A549 (cell line): ENCODE data around the gene TMTC2. TPM values are rescaled to one million over a fixed set of nuclear protein-coding genes. Genes with fewer than 3 reads are reported as not detected.

Experiments used
- ATAC-seq, 2 experiments: fragments of 200-7000 bp in 1 of 2; fragments of >200 bp in 1 of 2; cut with Nextera tagmentation in 1 of 2; cut with Tn5 transposase in 1 of 2; 3 replicates each; pipeline versions ENCODE4 v1.8.0 to v1.9.1; 2018 to 2020; ENCODE audit warnings: mild to moderate bottlenecking in 1 of 2, moderate library complexity in 1 of 2
- CTCF ChIA-PET: fragments of 300-600 bp; sonication (Branson Sonifier 250); formaldehyde crosslinking; extraction: SDS; loops from one replicate; lab custom pipeline; 2021; ENCODE audit warnings: antibody characterized with exemption, inconsistent platforms; lab: Yijun Ruan, JAX
- POLR2A ChIA-PET: fragments of 350-600 bp; formaldehyde crosslinking; extraction: SDS; loops from one replicate; lab custom pipeline; 2021; ENCODE audit warnings: antibody characterized with exemption, inconsistent platforms; lab: Yijun Ruan, JAX
- DNase-seq, 2 experiments: peaks; one replicate each; pipeline versions ENCODE4 v3.0.0 to v3.0.0-alpha.2; 2011 to 2016; ENCODE audit warnings: low read depth in 1 of 2, low spot score in 1 of 2
- FAIRE-seq: peaks from 2 replicates; lab custom pipeline; 2011; peaks lifted over from hg19 to GRCh38; lab: Jason Lieb, UNC
- H3K27ac ChIP-seq, 2 experiments: fragments of >200 bp; sonication (Bioruptor Twin); formaldehyde crosslinking; 3 replicates each; pipeline ENCODE4 v1.5.1; 2016 to 2017
- H3K4me1 ChIP-seq: fragments of >200 bp; sonication (Bioruptor Twin); formaldehyde crosslinking; 3 replicates; pipeline ENCODE4 v1.6.1; 2016
- H3K4me2 ChIP-seq: fragments of >200 bp; sonication (Bioruptor Twin); formaldehyde crosslinking; 3 replicates; pipeline ENCODE4 v1.6.1; 2016
- H3K4me3 ChIP-seq: fragments of >200 bp; sonication (Bioruptor Twin); formaldehyde crosslinking; 3 replicates; pipeline ENCODE4 v1.5.1; 2016
- H3K9me3 ChIP-seq: fragments of >200 bp; sonication (Bioruptor Twin); formaldehyde crosslinking; 3 replicates; pipeline ENCODE4 v1.6.1; 2016
- CBX2 ChIP-seq: fragments of 200-600 bp; sonication (generic); IDR thresholded peaks from 2 replicates; pipeline ENCODE4 v1.6.1; 2016; ENCODE audit warnings: low read depth, mild to moderate bottlenecking, borderline replicate concordance
- CHD4 ChIP-seq: fragments of 200-600 bp; sonication (generic); IDR thresholded peaks from 2 replicates; pipeline ENCODE4 v1.6.1; 2016; ENCODE audit warnings: antibody characterized with exemption, mild to moderate bottlenecking, borderline replicate concordance
- ESRRA ChIP-seq: fragments of 150-350 bp; IDR thresholded peaks from 2 replicates; pipeline ENCODE4 v1.6.1; 2014; ENCODE audit warnings: mild to moderate bottlenecking, low read length, borderline replicate concordance
- GATA3 ChIP-seq: IDR thresholded peaks from 2 replicates; pipeline ENCODE4 v1.6.1; 2012; ENCODE audit warnings: borderline replicate concordance
- JUN ChIP-seq, 2 experiments: fragments of >200 bp; sonication (Bioruptor Twin); formaldehyde crosslinking; IDR thresholded peaks; 2 replicates in 1 of 2; 3 replicates in 1 of 2; pipeline ENCODE4 v1.6.1; 2016 to 2017
- KDM5A ChIP-seq: fragments of 200-600 bp; sonication (generic); IDR thresholded peaks from 2 replicates; pipeline ENCODE4 v1.6.1; 2016; ENCODE audit warnings: antibody characterized with exemption, mild to moderate bottlenecking
- POLR2A ChIP-seq: IDR thresholded peaks from 2 replicates; pipeline ENCODE4 v1.6.1; 2012; ENCODE audit warnings: mild to moderate bottlenecking, low read length
- POLR2AphosphoS2 ChIP-seq: conservative IDR thresholded peaks from 2 replicates; pipeline ENCODE4 v1.6.1; 2012; ENCODE audit warnings: low read length, improper control_type of control experiment, inconsistent platforms
- RAD21 ChIP-seq, 2 experiments: fragments of >200 bp in 1 of 2; sonication (Bioruptor Twin) in 1 of 2; formaldehyde crosslinking in 1 of 2; IDR thresholded peaks in 1 of 2; conservative IDR thresholded peaks in 1 of 2; 2 replicates in 1 of 2; 3 replicates in 1 of 2; pipeline ENCODE4 v1.6.1; 2012 to 2018; ENCODE audit warnings: inconsistent platforms in 1 of 2
- RFX5 ChIP-seq: fragments of 450-650 bp; IDR thresholded peaks from 2 replicates; pipeline ENCODE4 v1.7.1; 2014; ENCODE audit warnings: antibody characterized with exemption, mild to moderate bottlenecking, moderate library complexity
- RNF2 ChIP-seq: fragments of 200-600 bp; sonication (generic); IDR thresholded peaks from 2 replicates; pipeline ENCODE4 v1.6.1; 2016; ENCODE audit warnings: low read depth, mild to moderate bottlenecking, antibody characterized with exemption, moderate library complexity, borderline replicate concordance
- SMC3 ChIP-seq: fragments of >200 bp; sonication (Bioruptor Twin); formaldehyde crosslinking; IDR thresholded peaks from 3 replicates; pipeline ENCODE4 v1.6.1; 2018; ENCODE audit warnings: inconsistent platforms
- TFCP2L1 ChIP-seq: fragments of 250-450 bp; sonication (Bioruptor Pico); IDR thresholded peaks from 2 replicates; pipeline ENCODE4 v1.5.0; 2021; ENCODE audit warnings: mild to moderate bottlenecking
- ZFP36 ChIP-seq: fragments of 450-650 bp; IDR thresholded peaks from 2 replicates; pipeline ENCODE4 v1.6.1; 2014; ENCODE audit warnings: borderline replicate concordance; ENCODE audit not compliant: partially characterized antibody
- WGBS: methylation state at CpG from one replicate; pipeline ENCODE4 v1.1.6; 2017; ENCODE audit errors: missing lambda C conversion rate; 5-methylcytosine and 5-hydroxymethylcytosine counted together
- polyA plus RNA-seq, 4 experiments: library from polyadenylated mRNA; depleted of rRNA in 3 of 4; stranded (reverse); fragments of >200 nt; fragmentation: RNase III in 1 of 4; extraction: RNeasy Plus Mini Kit Qiagen cat#74134 plus additional on column Dnase treatment in 1 of 4; gene quantifications; 2 replicates in 3 of 4; 3 replicates in 1 of 4; pipeline ENCODE4 v1.2.3, GENCODE V29; 2011 to 2017
- TF ChIP-seq, protein P1 (sequence below): IDR thresholded peaks from 2 replicates; pipeline ENCODE4 v1.6.1; 2012
- TF ChIP-seq, protein P2 (sequence below): fragments of >200 bp; sonication (Bioruptor Twin); formaldehyde crosslinking; IDR thresholded peaks from 3 replicates; pipeline ENCODE4 v1.5.1; 2016
- TF ChIP-seq, protein P3 (sequence below): fragments of 200-600 bp; sonication (generic); IDR thresholded peaks from 2 replicates; pipeline ENCODE4 v1.6.1; 2016; ENCODE audit warnings: antibody characterized with exemption, mild to moderate bottlenecking, moderate library complexity
- TF ChIP-seq, protein P4 (sequence below): fragments of >200 bp; sonication (Bioruptor Twin); formaldehyde crosslinking; IDR thresholded peaks from 2 replicates; pipeline ENCODE4 v1.6.1; 2016
- TF ChIP-seq, protein P5 (sequence below): fragments of 150-350 bp; IDR thresholded peaks from 2 replicates; pipeline ENCODE4 v1.6.1; 2014; ENCODE audit warnings: low read depth, mild to moderate bottlenecking, low read length

Gene TMTC2
- polyA plus RNA-seq, 2 of the 4 experiments (the other 2 are of a cell fraction): 1.8 to 5.3 TPM

DNA sequence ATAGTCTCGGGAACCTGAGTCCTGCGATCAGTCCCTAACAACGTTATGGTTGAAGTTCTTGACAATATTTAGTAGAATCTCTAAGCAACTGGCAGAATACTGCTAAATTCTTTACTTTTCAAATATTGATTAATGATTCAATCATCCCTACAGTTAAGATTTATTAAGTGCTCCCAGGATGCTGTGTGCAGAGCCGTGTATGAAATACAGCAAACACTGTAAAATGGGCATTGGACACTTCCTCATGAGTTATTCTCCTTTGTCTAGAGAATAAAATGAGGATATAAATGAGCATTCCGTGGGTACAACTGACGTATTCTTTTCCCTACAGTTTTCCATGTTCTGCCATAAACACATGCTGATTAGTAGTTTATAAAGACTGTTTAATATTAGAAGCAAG is 372.4 kb downstream of the TMTC2 start:
- Histone ChIP-seq H3K4me3 (no peak overlapping the region), H3K4me2 (no peak overlapping the region), H3K4me1 (no peaks in the 10 kb centered on the region), H3K27ac (no peak overlapping the region), H3K9me3 (no peaks in the 10 kb centered on the region)
- ChIA-PET CTCF (no interaction called here), POLR2A (no interaction called here)
- ATAC-seq (no peak), DNase-seq (no peak), FAIRE-seq (no peak)
- 57% methylated on average over 6 of the region's 6 CpGs for WGBS
- TF ChIP-seq GATA3 (no peak), TFCP2L1 (CRISPR knock-in tag) (no peak), RAD21 (conservative IDR thresholded peaks at IDR 0.05 in 1 of 2, IDR thresholded peaks at IDR 0.05 in 1 of 2) (no peak), JUN (IDR thresholded peaks at IDR 0.05) (no peak), CBX2 (no peak), KDM5A (no peak), POLR2A (no peak), ESRRA (no peak), RFX5 (no peak), ZFP36 (no peak), RNF2 (no peak)
- TF ChIP-seq, protein P1, sequence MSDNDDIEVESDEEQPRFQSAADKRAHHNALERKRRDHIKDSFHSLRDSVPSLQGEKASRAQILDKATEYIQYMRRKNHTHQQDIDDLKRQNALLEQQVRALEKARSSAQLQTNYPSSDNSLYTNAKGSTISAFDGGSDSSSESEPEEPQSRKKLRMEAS: no peak
- TF ChIP-seq, protein P2, sequence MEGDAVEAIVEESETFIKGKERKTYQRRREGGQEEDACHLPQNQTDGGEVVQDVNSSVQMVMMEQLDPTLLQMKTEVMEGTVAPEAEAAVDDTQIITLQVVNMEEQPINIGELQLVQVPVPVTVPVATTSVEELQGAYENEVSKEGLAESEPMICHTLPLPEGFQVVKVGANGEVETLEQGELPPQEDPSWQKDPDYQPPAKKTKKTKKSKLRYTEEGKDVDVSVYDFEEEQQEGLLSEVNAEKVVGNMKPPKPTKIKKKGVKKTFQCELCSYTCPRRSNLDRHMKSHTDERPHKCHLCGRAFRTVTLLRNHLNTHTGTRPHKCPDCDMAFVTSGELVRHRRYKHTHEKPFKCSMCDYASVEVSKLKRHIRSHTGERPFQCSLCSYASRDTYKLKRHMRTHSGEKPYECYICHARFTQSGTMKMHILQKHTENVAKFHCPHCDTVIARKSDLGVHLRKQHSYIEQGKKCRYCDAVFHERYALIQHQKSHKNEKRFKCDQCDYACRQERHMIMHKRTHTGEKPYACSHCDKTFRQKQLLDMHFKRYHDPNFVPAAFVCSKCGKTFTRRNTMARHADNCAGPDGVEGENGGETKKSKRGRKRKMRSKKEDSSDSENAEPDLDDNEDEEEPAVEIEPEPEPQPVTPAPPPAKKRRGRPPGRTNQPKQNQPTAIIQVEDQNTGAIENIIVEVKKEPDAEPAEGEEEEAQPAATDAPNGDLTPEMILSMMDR: no peak
- TF ChIP-seq, protein P3, sequence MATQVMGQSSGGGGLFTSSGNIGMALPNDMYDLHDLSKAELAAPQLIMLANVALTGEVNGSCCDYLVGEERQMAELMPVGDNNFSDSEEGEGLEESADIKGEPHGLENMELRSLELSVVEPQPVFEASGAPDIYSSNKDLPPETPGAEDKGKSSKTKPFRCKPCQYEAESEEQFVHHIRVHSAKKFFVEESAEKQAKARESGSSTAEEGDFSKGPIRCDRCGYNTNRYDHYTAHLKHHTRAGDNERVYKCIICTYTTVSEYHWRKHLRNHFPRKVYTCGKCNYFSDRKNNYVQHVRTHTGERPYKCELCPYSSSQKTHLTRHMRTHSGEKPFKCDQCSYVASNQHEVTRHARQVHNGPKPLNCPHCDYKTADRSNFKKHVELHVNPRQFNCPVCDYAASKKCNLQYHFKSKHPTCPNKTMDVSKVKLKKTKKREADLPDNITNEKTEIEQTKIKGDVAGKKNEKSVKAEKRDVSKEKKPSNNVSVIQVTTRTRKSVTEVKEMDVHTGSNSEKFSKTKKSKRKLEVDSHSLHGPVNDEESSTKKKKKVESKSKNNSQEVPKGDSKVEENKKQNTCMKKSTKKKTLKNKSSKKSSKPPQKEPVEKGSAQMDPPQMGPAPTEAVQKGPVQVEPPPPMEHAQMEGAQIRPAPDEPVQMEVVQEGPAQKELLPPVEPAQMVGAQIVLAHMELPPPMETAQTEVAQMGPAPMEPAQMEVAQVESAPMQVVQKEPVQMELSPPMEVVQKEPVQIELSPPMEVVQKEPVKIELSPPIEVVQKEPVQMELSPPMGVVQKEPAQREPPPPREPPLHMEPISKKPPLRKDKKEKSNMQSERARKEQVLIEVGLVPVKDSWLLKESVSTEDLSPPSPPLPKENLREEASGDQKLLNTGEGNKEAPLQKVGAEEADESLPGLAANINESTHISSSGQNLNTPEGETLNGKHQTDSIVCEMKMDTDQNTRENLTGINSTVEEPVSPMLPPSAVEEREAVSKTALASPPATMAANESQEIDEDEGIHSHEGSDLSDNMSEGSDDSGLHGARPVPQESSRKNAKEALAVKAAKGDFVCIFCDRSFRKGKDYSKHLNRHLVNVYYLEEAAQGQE: no peak
- TF ChIP-seq, protein P4, sequence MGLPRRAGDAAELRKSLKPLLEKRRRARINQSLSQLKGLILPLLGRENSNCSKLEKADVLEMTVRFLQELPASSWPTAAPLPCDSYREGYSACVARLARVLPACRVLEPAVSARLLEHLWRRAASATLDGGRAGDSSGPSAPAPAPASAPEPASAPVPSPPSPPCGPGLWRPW: no peak

DNA sequence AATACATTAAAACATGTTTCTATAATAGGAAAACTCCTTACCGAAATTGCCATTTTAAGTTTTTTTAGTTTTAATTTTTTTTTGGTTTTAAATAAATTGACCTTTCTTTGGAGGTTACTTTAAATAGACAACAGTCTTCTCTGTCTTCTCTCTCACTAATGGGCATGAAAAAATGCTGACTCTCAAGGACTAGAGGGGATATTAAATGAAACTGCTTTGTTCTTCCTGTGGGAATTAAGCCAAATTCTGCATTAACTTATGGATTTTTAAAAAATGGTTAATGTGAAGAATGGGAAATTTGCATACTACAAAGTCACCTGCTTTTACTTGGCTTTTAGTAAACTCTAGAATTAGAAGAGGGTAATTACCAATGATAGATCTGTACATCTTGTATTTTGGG is 378.9 kb downstream of the TMTC2 start:
- WGBS: 42% methylated on average over 1 of the region's 1 CpG
- H3K9me3 ChIP-seq: no peaks in the 10 kb centered on the region
- FAIRE-seq: no peak

More for the DNA sequence above, 378.9 kb downstream of the TMTC2 start:
- TF ChIP-seq CHD4: no peak
- TF ChIP-seq, protein P5, sequence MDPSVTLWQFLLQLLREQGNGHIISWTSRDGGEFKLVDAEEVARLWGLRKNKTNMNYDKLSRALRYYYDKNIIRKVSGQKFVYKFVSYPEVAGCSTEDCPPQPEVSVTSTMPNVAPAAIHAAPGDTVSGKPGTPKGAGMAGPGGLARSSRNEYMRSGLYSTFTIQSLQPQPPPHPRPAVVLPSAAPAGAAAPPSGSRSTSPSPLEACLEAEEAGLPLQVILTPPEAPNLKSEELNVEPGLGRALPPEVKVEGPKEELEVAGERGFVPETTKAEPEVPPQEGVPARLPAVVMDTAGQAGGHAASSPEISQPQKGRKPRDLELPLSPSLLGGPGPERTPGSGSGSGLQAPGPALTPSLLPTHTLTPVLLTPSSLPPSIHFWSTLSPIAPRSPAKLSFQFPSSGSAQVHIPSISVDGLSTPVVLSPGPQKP: no peak
- no peak for TF ChIP-seq SMC3
- TF ChIP-seq, protein P1: no peak
- no peak for TF ChIP-seq RNF2
- no peak for TF ChIP-seq TFCP2L1 (CRISPR knock-in tag)
- TF ChIP-seq POLR2AphosphoS2: no peak
- TF ChIP-seq, all 56 proteins: peak for 0
- CTCF ChIA-PET: no interaction called here
- Histone ChIP-seq H3K4me2 (no peak overlapping the region), H3K27ac (no peak overlapping the region), H3K4me1 (no peaks in the 10 kb centered on the region), H3K4me3 (no peak overlapping the region)
- ATAC-seq (no peak), DNase-seq (no peak)
- POLR2A ChIA-PET: no interaction called here
